GM18502 (cell line): ENCODE measurements around the gene TNP1.

Source experiments
- ATAC-seq: cut with Tn5 transposase; IDR thresholded peaks from one replicate; pipeline ENCODE4 v1.9.1; 2021; ENCODE audit warnings: mild to moderate bottlenecking; ENCODE audit not compliant: unreplicated experiment, poor library complexity

The TNP1 gene

DNA sequence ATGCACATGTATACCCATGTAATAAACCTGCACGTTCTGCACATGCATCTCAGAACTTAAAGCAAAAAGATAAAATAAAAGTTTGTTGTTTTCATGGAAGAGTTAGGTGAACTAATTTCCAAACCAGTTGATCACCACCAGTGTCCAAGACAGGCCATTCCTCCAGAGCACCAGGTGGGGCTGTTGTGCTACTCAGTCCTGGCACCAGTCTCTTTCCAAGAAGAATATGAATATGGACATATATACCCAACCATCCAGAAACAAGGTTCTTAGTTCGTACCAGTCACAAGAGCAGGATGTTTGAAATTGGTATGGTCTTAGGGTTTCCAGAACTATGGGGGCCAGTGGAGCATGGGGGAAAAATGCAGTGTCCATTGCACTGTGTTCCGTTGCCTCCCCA is 17.2 kb upstream of the TNP1 start:
- no peak for ATAC-seq

DNA sequence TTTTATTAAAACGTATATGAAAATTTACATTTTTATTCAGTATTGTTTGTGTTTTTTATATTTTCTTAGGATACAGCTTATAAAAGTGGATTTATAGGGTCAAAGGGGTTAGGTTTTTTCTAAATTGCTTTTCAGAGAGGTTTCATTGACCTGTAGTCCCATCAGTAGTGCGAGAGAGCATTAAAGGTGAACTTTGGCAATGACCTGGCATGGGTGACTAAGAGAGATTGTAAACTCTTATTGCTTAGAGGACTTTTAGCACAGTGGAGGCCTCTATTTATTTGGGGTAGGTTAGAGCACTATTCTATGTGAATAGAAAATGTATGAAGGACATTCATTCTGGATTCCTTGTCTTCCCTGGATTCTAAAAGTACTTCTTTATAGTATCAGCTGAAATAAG is 16.0 kb upstream of the TNP1 start:
- ATAC-seq = no peak

DNA sequence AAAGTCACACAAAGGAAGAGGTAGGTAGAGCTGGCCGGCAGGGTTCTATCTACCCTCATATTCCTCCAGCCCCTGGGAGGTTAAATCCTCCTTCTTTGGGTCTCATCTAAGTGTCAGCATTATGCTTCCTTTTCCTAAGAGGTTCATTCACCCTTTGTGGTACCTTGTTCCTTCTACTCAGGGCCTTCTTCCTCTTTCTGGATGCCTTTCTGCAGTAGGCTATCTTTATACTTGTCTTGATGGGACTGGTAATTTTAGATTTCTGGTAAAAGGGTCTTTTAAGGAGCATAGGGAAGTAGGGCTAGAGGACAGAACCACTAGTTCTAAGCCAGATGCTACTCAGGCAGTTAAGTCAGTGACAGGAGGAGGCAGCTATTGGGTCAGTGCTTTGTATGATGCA is 13.7 kb upstream of the TNP1 start:
- ATAC-seq = no peak

DNA sequence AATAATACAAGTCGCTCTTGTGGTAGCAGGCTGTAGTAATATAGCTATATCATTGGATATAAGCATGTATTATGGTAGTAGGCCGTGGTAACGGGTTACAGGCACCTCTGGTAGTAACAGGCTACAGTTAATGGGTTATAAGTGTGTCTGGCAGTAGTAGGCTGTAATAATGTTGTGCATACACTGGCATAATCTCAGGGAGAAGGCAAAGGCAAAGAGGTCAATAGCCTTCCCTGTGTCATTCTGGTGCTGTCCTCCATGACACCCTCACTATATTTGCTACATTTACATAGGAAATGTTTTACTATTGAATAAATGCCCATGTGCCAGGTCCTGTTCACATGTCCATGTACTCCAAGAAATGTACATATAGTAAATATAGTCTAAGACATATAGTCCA is 12.8 kb upstream of the TNP1 start:
- ATAC-seq = no peak

GRCh38 chr2:216872040-216872439 is 12.2 kb upstream of the TNP1 start:
- no peak for ATAC-seq

DNA sequence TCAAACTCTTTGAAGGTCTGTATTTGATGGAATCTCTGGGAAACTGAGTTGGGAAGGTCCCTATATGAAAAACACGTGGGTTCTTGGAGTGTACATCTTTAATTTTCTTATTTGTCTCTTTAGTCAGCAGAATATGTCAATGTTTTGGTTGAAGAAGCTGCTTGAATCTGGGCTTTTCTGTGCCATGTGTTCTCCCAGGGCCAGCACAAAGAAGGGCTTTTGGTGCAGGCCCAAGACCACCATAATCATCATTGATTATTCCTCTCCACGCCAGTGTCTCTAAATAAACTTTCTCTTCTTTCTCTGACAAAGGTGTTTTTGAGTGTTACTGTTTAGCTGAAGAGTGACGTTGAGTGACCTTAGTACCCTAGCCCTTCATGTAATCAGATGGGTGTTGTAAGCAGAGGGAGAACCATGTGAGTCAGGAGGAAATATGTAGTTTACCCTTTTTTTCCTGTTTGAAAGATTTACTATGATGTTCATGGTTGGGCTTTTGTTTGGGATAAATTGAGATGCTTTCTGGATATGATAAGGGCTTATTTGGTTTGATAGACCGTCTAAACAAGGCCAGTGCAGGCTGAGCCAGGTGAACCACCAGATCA is 11.6 kb upstream of the TNP1 start:
- no peak for ATAC-seq

GRCh38 chr2:216870508-216871332 is 10.9 kb upstream of the TNP1 start:
- no peak for ATAC-seq

GRCh38 chr2:216866515-216867095 is 6.7 kb upstream of the TNP1 start:
- ATAC-seq = no peak

- no peak for ATAC-seq
Measured at GRCh38 chr2:216865658-216866057, 5.8 kb upstream of the TNP1 start.

- ATAC-seq = no peak
Measured at GRCh38 chr2:216863946-216864345, 4.1 kb upstream of the TNP1 start.

- ATAC-seq = no peak
Measured at GRCh38 chr2:216862628-216863398, 2.9 kb upstream of the TNP1 start.

DNA sequence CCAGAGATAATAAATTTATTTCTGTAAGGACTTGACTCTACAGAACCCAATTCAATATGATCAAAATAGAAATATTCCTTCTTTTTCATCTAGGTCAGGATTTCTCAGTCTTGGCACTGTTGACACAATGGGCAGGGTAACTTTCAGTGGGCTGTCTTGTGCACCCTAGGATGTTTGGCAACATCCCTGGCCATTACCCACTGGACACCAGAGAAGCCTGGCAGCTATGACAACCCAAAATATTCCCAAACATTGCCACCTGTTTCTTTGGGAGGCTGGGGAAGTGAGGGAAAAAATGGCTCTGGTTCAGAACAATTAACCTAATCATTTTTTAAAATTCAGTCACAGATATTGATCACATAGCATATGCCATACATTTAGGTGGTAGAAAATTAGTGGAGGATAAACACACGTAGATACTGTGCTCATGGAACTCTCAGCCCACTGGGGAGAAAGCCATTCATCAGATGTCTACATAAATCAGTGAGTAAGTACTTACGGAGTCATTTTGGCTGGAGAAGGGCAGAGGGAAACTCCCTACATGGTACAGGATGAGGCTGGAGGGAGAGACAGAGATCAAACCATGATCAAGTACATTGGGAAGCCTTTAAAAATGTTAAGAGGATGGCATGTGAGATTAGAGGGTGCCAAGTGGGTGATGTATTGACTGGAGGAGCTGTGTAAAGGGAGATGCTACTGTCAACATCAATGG is 718 bp upstream of the TNP1 start:
- no peak for ATAC-seq

DNA sequence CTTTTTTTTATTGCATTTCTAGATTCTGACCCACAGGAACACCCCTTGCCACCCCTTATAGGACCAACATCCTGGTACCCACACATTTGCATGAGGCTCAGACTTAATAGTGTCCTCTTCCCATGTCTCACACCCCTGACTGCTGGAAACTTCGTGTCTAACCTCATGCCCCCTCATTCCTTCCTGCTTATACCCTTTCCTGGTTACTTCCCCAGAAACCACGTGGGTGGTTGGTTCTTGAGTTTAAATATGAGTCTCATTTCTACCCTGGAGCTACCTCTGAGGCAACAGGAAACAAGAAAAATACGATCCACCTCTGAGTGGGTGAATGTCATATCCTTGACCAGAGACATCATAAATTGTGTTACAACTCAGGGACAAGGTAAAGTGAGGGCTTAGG is 1.6 kb downstream of the TNP1 start:
- ATAC-seq = no peak

- ATAC-seq = no peak
Measured at GRCh38 chr2:216857131-216857550, 2.7 kb downstream of the TNP1 start.

DNA sequence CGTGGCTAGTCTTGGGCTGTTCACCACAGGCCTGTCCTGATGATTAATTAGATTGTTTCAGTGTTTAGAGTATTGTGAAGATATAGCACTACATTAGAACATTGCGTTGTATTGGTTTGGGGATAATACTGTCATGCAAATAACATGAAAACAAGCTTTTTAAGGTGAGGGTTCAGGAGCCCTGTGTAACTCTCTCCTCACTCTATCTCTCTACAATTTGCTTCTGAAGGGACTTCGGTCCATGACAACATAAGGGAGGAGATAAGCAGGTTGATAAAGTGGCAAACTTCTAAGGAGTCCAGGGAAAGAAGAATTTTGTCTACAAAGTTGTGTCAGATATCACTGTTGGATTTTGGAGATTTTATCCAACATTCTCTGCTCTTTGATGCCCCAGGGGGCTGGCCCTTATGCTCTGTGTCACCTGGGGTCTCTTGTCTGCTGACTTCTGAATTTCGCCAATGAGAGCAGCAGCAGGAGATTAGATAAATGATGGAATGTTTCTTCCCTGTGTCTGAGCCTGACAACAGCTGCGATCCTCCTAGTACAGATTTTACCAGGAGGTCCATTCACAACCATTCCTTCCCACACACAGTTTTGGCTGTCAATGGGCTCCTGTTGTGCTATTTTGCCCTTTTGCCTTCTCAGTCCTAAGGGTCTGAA is 3.3 kb downstream of the TNP1 start:
- no peak for ATAC-seq

- ATAC-seq = no peak
Measured at GRCh38 chr2:216855605-216856004, 4.3 kb downstream of the TNP1 start.

GRCh38 chr2:216855079-216855478 is 4.8 kb downstream of the TNP1 start:
- no peak for ATAC-seq

- ATAC-seq = no peak
Measured at GRCh38 chr2:216851486-216852090, 8.3 kb downstream of the TNP1 start.

DNA sequence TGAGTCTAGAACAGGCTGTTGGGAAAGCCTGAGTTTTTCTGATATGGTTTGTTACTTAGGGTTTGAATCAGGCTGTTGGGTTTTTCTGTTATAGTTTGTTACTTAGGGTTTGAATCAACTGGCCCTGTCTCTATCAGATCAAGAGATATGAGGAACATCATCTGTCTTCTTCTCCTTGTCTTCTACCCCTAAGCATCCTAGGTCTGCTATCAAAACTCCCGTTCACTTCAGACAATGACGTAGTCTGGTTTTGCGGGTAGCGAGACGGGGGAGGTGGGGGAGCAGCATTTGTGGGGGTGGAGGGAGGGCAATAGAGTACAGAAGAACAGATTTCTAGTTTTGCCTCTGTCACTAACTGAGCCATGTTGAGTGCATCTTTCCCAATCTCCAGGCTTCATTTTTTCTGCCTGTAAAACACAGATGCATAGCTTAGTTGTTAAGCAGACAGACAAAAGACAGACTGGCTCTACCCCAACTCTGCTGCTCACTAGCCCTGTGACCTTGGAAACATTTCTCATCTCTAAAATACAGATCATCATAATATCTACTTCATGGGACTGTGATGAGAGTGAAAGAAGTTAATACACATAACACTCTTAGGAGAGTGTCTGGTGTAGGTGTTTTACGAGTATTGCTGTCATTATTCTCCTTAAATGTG is 9.1 kb downstream of the TNP1 start:
- no peak for ATAC-seq
